HG02571 (cell line): ENCODE data around the gene FBN1.

Experiments used
- ATAC-seq: cut with Tn5 transposase; IDR thresholded peaks from one replicate; pipeline ENCODE4 v1.9.1; 2021; ENCODE audit warnings: mild to moderate bottlenecking, moderate library complexity; ENCODE audit not compliant: unreplicated experiment

Gene FBN1

GRCh38 chr15:48440084-48440483, 205.4 kb downstream of the FBN1 start:
- ATAC-seq: no peak

- no peak for ATAC-seq
Measured at GRCh38 chr15:48437178-48437577, 208.3 kb downstream of the FBN1 start.

GRCh38 chr15:48435321-48435720, 210.2 kb downstream of the FBN1 start:
- no peak for ATAC-seq

- no peak for ATAC-seq
Measured at GRCh38 chr15:48433226-48433886, 212.2 kb downstream of the FBN1 start.

GRCh38 chr15:48432688-48433087, 212.8 kb downstream of the FBN1 start:
- no peak for ATAC-seq

GRCh38 chr15:48427960-48428547, 217.5 kb downstream of the FBN1 start:
- ATAC-seq: no peak

- ATAC-seq: no peak
Measured at GRCh38 chr15:48427479-48427878, 218.0 kb downstream of the FBN1 start.

- no peak for ATAC-seq
Measured at GRCh38 chr15:48426941-48427340, 218.6 kb downstream of the FBN1 start.

- ATAC-seq: no peak
Measured at GRCh38 chr15:48426044-48426443, 219.5 kb downstream of the FBN1 start.

- no peak for ATAC-seq
Measured at GRCh38 chr15:48425051-48425450, 220.5 kb downstream of the FBN1 start.

GRCh38 chr15:48423896-48424475, 221.5 kb downstream of the FBN1 start:
- no peak for ATAC-seq

- ATAC-seq: no peak
Measured at GRCh38 chr15:48423342-48423741, 222.2 kb downstream of the FBN1 start.

GRCh38 chr15:48422401-48422800, 223.1 kb downstream of the FBN1 start:
- ATAC-seq: no peak

GRCh38 chr15:48421362-48421761, 224.1 kb downstream of the FBN1 start:
- no peak for ATAC-seq

- ATAC-seq: no peak
Measured at GRCh38 chr15:48419896-48420295, 225.6 kb downstream of the FBN1 start.

- no peak for ATAC-seq
Measured at GRCh38 chr15:48418343-48418742, 227.2 kb downstream of the FBN1 start.

- no peak for ATAC-seq
Measured at GRCh38 chr15:48416301-48416700, 229.2 kb downstream of the FBN1 start.

- ATAC-seq: no peak
Measured at GRCh38 chr15:48415036-48415886, 230.2 kb downstream of the FBN1 start.

GRCh38 chr15:48414015-48414414, 231.5 kb downstream of the FBN1 start:
- no peak for ATAC-seq

GRCh38 chr15:48413304-48413703, 232.2 kb downstream of the FBN1 start:
- no peak for ATAC-seq

- ATAC-seq: no peak
Measured at GRCh38 chr15:48411971-48412591, 233.4 kb downstream of the FBN1 start.
